Activated naive CD4-positive, alpha-beta T cell treated with anti-CD3 and anti-CD28 coated beads, Interleukin-2, amount 50 U/mL, for 16 hours (primary cell): ENCODE data around the gene SPTB.

Experiments used
- DNase-seq: peaks from one replicate; pipeline ENCODE4 v3.0.0-alpha.2; 2020

SPTB gene

GRCh38 chr14:64723691-64724577 lies 155.8 kb downstream of the SPTB start:
- no peak for DNase-seq

DNA sequence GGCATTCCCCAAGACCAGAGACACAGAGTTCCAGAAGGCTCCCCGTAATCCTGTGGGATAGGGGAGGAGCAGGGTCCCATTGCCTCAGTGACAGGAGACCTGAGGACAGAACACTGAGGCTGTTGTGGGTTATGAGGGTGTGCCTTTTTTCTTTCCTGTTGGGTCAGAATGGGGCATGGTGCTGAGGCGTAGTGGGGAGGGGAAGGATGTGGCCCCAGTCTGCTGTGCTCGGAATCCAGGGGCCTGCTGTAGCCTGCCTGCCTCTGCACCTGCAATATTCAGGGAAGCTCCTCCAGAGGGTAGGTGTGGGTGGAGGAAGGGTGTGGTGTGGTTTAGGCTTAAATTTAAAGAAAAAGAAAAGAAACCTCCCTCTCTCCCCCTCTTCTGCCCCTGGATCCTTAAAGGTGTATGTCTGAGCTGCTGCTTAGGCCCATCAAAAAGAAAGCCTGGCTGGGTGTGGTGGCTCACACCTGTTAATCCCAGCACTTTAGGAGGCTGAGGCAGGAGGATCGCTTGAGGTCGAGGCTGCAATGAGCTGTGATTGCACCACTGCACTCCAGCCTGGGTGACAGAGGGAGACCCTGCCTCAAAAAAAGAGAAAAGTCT lies 156.8 kb downstream of the SPTB start:
- no peak for DNase-seq

DNA sequence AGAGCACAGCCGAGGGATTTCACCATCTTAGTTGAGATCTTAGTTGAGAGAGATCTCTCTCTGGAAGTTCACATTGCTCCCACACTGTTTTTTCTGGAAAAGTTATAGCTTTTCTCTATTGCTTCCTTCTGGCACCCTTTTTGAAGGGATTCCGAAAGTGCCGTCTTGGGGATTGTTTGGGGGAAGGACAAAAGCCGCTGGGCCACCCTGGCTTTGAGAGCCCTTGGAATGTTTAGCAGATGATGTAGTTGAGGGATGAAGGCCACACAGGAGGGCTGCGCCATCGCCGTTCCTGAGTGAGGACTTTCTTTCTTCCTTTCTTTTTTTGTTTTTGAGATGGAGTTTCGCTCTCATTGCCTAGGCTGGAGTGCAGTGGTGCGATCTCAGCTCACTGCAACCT lies 157.8 kb downstream of the SPTB start:
- no peak for DNase-seq

DNA sequence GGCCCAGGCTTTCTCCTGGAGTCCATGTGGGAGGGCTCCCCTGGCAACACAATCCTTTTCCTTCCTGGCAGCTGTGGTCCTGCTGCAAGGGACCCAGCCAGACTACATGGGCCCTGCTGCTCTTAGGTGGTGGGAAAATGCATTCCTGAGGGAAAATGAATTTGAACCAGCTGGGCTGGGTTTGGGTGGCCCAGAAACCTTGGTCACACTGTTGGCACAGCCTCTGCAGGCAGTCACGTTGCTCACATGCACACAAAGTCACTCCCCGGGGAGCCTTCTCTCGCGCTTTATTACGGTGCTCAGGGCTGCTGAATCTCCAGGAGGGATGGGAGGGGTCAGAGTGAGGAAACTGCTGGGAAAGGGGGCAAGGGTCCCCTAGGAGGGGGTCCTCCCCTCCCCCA lies 158.3 kb downstream of the SPTB start:
- no peak for DNase-seq

GRCh38 chr14:64720131-64720576 lies 159.6 kb downstream of the SPTB start:
- no peak for DNase-seq

GRCh38 chr14:64719601-64720000 lies 160.1 kb downstream of the SPTB start:
- no peak for DNase-seq

- DNase-seq = no peak
Observed at GRCh38 chr14:64718762-64719161, 160.9 kb downstream of the SPTB start.

DNA sequence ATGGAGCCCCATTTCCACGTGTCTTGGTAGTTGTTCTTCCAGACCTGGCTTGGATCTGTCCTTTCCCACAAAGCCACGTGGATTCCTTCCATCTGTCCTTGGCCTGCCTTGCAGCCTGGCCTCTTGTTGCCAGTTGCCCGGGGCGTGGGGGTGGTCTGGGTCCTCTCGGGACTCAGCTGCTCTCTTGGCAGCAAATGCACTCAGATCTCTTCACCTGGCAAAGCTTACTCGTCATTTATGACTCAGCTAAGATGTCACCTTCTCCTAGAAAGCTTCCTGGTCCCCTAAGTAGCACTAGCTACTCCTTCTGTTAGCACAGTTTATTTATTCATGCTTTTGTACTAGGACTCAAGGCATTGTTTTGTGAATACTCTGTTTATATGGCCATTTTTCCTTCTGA lies 161.8 kb downstream of the SPTB start:
- DNase-seq = no peak

GRCh38 chr14:64715628-64716412 lies 163.9 kb downstream of the SPTB start:
- no peak for DNase-seq

GRCh38 chr14:64715146-64715627 lies 164.5 kb downstream of the SPTB start:
- no peak for DNase-seq

DNA sequence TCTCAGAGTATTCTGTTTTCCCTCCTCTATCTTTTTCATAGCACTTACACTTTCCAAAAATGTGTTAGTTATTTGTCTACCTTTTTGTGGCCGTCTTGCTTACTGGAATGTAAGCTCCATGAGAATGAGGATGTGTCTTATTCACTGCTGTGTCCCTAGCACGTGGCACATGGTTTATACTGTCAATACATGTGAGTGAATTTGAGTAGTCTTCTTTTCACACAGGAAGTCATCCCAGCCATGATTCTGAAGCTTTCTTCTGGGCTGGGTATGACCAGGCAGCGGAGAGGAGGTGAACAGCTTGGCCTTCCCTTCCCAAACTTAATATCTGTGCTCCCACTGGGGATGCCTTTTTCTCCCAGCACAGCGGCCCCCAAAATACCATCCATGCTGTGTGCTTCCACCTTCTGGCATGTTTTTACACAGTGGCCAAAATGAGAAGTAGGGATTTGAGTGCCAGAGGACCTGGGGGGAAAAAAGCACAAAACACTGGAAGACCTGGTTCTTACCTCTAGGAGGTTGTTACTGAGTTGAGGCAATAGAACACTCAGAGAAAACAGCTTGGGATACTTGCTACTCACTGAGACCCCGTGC lies 165.2 kb downstream of the SPTB start:
- DNase-seq = no peak

GRCh38 chr14:64713677-64714076 lies 166.0 kb downstream of the SPTB start:
- DNase-seq = no peak

GRCh38 chr14:64711039-64711438 lies 168.7 kb downstream of the SPTB start:
- no peak for DNase-seq

DNA sequence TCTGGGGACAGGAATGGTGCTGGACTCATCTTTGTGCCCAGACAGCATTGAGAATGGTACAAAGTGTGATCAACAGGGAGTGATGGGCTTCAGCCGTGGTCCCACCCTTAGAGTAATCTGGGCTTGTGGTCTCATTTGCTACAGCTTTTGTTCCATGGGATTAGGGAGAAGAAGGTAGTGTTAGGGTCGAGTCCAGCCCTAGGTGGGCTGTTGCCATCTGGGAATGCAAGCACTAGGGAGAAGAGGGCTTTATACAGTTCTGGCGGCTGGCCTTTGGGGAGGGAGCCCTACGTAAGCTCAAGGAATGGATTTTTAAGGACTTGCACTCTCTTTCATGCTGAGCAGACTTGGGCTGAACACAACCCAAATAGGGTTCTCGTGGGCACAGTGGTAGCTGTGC lies 170.6 kb downstream of the SPTB start:
- DNase-seq = no peak

- DNase-seq = no peak
Observed at GRCh38 chr14:64708148-64709004, 171.3 kb downstream of the SPTB start.

DNA sequence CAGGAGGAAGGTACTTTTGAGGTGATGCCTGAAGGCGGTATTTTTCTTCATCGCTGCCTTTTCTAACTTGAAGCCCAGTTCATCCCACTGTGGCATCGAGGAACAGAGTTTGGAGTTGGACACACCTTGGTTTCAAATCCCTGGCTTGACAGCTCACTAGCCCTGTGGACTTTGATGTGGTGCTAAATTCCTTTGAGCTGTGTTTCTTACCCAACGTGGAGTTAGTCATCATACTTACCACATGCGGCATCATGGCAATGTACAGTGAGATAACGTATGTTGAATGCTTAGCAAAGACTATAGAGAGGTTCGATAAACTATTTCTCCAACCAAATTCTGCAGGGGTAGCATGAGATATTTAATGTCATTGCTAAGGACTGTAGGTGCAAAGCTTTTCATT lies 172.0 kb downstream of the SPTB start:
- no peak for DNase-seq

DNA sequence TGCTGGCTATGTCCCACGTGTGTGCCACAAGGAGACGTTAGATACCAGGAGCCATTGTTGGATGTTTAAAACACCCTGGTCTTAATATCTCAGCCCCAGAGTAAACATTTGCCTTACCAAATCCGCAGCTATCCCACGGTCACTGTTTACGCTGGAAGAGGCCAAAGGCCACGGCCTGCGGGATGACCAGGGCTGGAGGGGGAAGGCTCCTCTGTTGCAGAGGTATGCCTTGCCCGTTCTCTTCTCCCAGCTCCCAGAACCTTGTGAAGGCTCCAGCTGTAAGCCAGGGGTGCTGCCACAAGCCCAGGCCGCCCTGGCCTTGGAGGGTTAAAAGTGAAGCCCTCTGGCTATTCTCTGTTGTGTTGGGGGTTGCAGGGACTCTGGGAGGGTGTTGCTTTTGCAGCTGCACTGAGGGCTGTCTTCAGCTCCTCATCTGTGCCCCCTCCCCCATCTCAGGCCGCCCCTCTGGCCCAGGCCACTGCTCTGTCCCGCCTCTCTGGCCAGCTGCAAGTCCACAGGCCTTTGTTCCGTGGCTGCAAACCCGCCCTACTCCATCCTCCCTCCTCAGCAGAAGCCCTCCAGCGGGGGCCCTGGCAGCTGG lies 173.0 kb downstream of the SPTB start:
- no peak for DNase-seq

- no peak for DNase-seq
Observed at GRCh38 chr14:64706119-64706592, 173.6 kb downstream of the SPTB start.

GRCh38 chr14:64705381-64706118 lies 174.2 kb downstream of the SPTB start:
- DNase-seq = no peak

DNA sequence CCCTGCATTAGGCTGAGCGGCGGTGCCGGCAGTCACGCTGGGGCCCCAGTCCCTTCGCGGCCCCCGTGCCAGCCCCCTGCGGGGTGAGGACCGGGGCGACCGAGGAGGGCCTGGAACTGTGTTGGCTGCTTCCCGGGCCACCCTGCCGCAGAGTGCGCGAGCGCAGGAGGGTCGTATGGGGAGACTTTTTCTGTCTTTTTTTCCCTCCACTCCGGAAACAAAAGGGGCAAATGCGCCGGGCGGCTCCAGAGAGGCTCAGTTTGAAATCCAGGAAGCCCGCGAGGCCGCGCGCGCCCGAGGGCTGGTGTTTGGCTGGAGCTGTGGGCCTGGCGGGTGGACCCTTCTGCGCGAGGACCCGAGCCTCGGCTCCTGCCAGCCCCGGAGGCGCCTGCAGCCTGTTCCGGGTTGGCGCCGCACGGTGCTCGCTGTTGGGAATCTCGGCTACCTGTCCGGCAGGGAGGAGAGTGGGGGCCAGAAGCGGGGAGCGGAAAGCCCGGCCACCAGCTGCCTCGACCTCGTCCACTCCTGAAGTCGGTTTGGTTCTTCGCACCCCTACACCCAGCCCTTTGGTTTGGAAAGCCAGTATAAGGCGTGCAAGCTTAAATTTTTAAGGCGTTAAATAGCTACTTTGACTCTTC lies 174.8 kb downstream of the SPTB start:
- no peak for DNase-seq
